IPS DF 4.7 (cell line): ENCODE measurements around the gene HOXB2.

Experiments used
- DNase-seq: peaks from one replicate; pipeline ENCODE4 v3.0.0-alpha.2; 2013; ENCODE audit warnings: low spot score; ENCODE audit errors: extremely low read depth

HOXB2 gene

DNA sequence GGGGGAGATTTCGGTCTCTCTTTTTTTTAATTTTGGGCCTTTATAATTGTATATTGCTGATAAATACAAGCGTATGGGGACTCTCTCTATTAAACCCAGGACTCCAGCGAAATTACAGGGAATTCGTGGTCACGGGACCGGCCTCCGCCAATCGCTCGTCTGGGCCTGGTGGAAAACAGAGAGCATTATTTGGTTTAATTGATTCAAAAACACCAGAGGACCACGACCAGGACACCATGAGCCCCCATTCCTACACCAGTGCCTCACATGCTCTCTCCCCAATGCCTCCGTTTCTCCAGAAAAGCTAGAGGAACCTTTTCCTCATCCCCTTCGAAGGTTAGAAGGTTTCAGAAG is at the start of gene HOXB2:
Gene HOXB2, minus strand, starts transcription at position 88 of the 354 bp plus-strand sequence. CDS start 198 bp downstream, outside the sequence.
- DNase-seq, result no peak

DNA sequence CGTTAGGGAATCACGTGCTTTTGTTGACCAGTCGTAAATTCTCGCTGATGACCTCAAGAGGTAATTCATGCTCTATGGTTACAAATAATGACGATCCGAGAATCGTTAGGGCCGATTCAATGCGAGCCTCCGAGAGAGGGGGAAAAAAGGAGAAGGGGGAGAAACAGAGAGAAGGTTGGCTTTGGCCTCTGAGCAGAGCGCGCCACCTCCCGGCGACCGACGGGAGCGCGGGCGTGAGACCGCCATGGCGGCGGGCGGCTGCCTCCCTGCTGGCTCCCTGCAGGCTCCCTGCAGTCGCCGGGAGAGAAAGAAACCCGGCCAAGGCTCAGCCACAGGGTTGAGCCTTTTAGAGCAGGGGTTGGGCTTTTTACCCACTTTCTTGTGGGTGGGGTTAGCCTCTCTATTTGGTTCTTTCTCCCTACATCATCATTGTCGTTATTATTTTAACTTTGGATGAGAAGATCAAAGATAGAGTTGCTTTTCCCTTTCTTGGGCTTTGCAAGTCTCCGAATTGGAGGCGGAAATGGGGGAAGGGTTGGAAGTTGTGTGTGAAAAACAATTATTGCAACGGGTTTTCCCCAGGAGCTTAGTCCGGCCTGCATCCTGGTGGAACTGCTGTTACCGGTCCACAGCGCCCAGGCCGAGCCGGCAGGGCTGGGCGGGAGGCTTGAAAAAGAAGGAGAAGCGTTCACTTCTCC is 49.1 kb upstream of the HOXB2 start:
- DNase-seq, result no peak

DNA sequence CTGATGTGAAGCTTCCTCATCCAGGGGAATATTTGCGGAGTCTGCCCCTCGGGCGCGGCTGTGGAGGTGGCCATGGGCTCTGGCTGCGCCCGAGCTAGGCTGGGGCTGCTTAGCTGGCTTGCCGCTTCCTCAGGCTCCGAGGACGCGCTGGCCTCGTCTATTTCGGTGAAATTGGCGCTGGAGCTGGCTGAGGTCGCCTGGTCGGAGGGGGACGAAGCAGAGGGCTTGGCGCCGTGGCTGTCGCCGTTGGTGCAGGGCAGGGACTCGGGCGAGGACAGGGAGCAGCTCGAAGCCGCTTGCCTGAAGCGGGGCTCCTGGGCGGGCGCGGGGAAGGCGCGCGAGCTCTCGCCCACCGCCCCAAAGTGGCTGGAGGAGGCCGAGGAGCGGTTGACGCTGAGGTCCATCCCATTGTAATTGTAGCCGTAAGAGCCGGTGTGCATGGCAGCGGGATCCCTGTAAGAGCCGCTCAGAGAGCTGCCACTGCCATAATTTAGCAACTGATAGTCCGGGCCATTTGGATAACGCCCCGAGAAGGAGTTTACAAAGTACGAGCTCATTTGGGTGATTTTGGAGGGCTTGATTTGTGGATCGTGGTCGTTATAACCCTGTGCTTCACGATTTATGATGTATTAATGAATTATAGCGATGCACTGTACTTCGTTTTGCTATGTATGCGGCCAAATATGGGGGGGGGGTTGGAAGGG is 48.4 kb upstream of the HOXB2 start, which contains the start of gene HOXB5:
Gene HOXB5, minus strand, starts transcription at position 654 of the 704 bp plus-strand sequence. Its CDS starts 97 bp downstream, at position 557.
- DNase-seq, result no peak

DNA sequence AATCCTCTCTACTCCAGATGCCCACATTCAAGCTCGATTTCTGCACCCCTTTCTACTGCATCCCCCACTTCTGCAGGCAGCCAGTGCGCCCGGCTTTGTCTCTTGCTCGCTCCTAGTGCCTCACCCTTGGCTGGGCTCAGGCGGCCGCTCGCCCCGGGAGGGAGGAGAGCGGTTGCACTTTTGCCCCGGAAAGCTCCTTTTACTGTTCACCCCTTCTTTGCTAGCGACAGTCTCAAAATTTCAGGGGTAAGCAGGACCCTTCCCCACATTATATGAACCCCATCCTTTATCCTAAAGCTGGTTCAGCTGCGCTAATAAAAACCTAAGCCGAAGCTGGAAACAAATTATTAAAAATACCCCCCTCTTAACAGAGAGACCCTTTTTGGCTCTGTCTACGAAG is 47.7 kb upstream of the HOXB2 start:
- no peak for DNase-seq

DNA sequence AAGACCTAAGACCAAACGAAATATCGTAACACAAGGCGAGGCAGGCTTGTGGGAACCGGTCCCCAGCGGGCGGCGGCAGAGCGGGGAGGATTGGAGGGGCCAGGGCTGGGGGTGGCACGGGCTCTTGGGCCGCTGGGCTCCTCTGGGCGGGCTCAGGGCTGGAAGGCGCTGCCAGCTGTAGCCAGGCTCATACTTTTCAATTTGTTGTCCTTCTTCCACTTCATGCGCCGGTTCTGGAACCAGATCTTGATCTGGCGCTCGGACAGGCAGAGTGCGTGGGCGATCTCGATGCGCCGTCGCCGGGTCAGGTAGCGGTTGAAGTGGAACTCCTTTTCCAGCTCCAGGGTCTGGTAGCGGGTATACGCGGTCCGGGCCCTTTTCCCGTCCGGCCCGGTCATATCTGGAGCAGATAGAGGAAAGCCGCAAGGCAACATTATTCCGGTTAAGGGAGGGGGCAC is 47.2 kb upstream of the HOXB2 start:
- no peak for DNase-seq

DNA sequence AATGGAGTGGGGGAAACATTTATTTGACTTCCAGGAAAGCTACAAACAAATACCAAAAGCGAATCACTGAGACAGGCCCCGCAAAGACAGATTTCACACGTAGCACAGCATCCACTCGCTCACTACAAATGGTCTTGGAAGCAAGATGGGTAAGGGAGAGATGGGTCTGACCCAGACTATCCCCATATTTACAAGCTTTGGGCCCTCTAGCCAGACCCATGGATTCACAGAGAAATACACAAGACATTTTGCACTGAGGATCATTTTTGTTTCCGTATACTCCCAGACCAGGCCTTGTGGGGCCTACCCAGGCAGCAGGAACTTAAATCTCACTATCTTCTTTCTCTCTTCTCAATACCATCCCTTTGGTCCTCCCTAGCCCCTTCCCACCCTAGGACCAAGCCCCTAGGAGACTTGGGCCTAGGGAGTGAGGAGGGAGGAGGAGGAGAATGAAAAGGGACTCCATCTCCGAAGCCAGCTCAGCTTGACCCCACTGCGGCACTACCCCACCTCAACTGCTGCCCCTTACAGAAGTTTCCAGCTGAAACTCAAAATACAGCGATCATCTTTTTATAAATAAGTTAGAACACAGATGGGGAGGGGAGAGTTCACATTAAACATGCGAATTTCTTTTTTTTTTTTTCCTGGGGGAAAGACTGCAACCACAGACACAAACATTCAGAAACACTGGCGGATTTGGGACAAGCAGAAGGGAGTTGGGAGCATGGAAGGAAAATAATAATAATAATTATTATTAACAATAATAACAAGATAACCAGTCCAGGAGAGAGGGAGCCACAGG is 46.5 kb upstream of the HOXB2 start:
- no peak for DNase-seq

DNA sequence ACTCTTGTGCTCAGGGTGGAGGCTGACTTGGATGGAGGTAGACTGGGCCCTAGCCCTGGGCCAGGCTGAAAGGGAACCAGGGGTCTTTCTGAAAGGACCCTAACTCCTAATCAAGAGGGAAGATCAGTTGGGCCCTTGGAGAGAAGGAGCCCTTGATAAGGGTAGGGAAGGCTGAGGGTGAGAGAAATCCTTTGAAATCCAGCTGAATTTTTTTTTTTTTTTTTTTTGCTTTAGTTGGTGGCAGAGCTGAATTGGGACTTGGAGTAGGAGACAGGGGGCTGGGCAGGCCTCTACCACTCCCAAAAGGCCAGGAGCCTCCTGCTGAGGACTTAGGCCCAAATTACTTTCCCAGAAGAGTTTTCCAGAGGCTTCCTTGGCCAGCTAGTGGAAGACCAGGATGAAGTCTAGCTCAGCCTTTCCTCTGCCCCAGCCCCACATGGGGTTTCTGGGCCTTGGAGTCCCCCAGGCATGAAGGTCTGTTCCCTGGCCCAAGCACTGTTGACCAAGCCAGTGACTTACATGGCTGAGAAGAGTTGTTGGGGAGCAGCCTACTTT is 45.8 kb upstream of the HOXB2 start:
- no peak for DNase-seq

DNA sequence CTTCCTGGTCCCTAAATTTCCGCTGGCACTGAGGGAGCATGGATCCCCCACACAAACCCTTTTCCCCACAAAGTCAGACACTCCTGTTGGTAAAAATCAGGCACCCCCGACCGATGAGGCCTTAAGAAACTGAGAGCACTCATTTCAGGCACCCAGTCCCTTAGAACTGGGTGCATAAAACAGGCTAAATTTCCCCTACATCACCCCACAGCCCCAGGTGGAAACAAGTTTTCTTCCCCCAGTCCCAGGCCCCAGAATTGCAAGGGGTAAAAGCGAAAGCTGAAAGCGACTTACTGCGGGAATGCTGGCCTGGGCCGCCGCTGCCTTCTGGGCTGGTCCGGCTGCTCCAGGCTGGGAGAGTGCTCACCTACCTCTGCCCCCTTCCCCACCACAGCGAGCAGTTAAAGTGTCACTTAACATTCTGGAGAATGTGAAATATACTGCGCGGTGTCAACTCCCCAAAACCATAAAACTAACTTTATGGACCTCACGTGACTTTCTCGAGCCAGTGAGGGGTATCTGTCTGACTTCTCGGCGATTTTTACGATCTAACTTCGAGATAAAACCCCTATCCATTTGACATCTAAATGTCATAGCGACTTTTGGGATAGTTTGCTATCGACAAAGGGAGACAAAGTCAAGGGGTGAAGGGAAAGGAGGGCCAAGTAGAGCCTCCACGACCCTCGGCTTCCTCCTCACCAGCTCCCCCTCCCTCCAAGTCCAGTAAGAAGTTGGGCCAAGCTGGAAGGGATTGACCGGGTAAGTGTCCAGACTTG is 45.1 kb upstream of the HOXB2 start, which contains the start of gene HOXB3:
Gene HOXB3, minus strand, starts transcription at position 411 of the 776 bp plus-strand sequence. CDS start 37,767 bp downstream, outside the sequence.
- DNase-seq, result no peak

DNA sequence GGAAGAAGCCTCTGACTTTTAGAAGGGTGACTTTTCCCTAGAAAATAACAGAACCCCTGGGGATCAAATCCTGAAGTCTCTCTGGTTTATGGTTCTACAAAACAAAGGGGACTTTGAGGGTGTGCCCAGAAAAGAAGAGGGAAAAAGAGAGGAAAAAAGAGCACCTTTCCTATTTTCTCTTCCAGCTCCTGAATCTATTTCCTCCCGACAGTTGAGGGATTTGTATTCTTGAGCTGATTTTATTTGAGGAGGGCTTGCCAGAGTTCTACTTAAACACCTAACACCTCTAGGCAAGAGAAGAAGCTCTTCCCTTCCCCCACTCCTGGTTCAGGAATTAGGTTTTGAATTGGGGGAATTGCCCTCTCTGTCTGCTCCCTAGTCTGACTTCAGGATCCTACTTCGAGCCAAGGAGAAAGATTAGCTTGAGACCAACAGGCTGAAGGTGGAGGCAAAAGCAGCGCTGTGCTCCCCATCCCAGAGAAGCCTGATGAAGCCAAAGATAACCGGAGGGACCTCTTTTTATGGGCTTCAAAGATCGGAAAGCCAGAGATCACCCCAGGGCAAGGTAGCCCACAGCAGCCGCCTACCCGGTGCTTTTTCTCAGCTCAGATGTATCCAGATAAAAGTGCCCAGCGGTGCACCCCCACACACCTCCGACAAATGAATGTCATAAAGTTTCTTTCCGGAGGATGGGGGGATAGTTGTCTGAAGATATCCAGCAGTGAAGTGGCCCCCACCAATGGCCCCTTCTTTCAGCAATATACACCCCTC is 44.3 kb upstream of the HOXB2 start:
- no peak for DNase-seq

DNA sequence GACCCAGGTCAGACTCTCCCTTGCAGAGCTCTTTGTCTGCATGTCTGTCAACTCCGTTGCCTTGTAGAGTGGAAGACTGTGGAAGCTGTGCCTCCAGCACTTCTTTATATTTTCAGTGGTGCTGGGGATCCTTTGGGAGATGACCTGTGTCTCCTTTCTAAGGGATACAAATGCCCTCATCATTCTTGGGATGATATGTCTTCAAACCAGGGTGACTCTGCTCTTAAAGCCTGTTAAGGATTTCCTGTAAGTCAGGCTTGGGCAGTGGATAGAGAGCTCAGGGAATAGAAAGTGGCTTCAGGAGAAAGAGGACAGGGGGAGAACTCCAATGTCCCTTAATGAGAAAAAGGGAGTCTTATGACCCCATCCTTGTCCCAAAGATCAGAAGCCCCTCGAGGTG is 43.6 kb upstream of the HOXB2 start:
- no peak for DNase-seq

DNA sequence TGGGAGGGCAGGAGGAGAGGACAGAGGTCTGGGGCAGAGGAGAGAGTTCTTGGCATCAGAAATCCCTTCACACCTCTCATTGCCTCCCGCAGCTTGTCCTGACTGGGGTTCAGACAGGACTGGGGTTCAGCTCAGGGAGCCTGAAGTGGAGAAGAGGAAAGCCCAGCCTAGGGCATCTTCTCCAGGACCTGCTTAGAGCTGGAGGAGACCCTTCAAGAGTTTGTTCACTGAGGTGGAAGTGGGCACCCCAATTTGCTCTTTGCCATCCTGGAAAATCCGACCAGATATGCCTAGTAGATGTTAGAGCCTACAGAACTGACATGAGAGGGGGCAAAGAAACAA is 43.1 kb upstream of the HOXB2 start:
- no peak for DNase-seq

DNA sequence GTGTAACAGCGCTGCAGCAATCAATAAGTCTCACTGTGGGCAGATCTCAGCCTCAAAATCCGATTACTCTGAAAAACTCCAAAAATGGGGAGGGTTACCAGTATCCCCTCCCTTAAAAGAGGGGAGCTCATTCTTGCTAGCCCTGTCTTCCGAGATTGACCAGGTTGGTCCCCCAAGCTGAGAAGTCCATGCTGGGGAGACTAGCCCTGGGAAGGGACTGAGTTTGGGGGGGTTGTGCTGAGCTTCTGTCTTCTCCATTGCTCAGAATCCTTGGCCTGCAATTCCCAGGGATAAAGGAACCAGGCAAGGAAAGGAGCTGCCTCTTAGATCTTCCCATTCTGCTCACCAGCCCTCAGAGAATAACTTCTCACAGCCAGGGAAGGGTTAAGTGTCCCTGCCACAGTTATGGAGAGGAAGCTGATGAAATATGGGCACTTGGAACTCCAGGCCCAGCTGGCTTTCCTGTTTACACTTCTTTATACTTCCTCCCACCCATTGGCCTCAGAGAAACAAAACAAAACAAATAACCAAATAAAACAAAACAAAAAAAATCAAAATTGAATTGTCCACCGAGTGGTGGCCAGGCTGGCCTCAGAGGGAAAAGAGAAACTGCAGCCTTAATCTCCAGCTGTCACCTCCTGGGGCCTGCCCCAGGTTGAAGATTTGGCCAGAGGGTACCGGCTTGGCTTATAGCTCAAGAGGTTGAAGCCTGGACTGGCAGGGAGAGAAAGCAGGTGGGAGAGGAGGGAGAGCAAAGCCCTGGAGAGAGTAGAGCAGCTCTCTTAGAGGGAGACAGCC is 42.6 kb upstream of the HOXB2 start:
- DNase-seq, result no peak

DNA sequence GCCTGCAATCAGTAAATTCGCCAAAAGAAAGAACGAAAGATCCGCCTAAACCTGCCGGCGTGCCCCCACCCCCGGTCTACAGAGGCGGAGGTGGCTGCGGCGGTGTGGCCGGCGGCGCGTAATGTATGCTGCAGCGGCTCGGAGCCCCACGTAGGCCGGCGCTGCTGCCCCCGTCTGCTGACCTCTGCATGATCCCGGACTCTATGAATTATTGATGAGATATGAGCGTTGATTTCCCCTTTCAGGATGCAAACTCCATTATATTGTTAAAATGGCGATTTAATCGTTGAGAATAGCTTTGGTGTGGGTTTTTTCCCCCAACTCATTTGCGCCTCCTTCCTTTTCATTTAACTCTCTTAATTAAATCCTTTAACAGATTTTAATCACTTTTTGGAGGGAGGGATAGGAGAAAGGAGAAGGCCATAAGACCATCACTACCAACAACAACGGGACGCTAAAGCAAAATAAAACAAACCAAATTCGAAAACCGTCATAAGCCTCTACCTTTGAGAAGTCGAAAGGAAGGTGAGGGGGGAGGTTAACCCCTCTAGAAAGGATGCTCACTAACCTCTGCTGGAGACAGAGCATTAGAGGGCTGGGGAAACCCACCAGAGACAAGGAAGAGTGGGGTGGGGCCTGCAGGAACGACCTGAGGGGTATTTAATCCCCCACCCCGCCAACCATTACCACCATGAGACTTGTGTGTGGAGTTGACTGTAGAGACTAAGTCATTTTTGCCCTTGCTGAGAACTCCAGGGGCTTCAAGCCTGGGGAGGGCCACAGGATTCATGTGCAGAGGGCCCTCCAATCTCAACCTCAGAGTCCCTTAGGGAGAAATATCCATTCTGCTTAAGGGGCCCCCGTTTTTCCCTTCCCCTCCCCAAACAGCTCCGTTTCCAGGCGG is 41.7 kb upstream of the HOXB2 start:
- no peak for DNase-seq

DNA sequence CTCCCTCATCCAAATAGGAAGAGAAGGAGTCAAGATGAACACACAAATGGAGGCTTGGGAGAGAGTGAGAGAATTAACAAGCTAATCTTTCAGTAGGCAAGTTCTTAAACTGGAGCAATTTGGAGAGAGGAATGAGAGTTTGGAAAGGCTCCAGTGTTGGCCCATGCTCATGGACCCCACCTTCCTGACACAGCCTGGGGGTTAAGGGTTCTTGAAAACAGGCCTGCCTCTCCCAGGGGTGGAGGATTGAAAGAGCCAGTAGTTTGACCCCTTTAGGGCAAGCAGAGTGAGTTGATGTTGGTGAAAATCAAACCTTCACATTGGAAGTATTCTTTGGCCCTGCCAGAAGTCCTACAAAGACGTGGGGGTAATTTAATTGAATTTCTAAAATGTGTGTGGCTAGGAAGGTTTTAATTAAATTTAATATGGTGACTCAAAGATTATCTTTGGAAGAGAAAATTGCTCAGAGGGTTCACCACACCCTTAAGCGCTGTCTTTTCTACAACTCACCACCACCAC is 39.4 kb upstream of the HOXB2 start:
- no peak for DNase-seq

DNA sequence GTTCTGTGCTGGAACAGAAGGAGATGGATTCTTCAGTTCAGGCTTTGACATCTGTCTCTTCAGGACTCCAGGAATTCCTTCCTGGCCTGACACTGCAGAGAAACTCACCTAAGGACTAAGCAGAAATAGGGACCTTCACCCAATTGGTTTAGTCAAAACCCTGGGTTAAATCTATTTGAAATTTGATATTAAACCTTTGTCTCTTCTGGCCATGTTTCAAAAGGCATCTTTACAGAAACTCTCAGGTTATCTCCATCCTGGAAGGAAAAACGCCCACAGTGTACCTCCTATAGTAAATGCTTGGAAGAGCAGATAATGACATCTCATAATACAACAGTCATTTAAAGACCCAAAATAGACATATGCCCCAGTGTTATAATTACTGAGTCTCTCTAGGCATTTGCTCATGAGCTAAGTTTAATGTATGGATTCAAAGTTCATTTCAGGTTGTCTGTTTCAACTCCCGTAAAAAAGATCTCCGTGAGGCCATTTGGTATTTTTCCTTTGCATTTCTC is 38.9 kb upstream of the HOXB2 start:
- DNase-seq, result no peak

DNA sequence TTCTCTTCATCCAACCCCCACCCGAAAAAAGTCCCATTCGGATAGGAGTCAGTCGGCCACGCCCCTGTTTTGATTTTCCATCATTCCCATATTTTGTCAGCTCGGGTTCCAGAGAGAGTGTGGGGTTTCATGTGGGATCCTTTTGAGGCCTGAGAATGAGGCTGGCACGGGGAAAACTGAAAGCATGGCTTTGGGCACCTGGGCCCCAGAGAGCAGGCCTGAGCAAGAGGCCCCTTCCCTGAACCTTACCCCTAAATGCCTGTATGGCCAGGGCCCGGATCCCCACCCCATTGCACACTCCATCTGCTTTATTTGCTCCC is 37.8 kb upstream of the HOXB2 start:
- DNase-seq, result no peak

DNA sequence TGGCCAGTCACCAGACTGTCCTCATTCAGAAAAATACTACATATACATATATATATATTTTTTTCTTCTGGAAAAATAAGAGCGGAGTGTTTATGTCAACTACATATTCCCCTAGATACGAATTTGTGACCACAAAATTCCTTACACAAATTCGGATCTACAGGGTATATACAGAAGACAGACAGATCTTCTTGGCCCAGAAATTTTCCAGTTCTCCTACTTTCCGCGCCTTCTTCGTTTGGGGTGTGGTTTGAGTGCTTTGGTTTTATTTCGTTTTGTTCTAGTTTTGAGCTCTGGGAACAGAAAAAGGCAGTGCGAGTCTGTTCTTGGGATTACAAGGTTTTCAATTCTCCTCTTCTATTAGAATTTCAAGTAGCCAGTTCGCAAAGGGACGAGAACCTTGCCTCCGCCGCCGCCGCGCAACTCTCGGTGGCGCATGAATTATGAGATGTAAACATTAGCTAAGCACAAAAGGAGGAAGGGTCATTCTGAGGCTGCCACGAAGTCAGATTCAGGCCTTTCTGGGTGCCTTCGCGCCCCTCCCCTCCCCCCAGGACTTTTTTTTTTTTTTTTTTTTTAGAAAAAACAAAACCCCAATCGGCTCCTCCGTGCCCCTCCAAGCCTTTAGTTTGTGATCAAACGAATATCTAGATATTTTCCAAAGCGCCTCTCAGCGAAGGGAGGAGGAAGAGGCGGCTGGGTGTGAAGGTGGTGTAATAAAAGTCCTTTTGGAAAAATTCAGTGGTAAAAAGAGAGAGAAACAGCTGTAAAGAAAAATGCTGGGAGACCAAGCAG is 35.0 kb upstream of the HOXB2 start:
- DNase-seq, result no peak

DNA sequence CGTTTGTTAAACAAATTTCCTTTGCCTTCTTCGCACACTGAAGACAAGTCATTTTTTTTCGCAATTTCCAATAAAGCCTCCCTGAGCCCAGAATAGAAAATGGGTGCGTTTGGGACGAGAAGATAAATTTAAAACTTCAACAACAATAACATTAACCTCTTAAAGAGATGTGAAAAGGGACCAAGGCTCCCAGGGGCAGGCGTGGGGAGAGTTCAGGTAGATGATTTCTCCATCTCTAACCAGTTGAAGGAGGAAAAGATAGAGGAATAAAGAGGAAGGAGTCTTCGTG is 34.5 kb upstream of the HOXB2 start:
- DNase-seq, result no peak
